H1 (cell line): Measurements from ENCODE around the gene FSTL4. TPM values are rescaled to one million over a fixed set of nuclear protein-coding genes. Genes with fewer than 3 reads are reported as not detected.

Source experiments
- RFX5 ChIP-seq: IDR thresholded peaks from 2 replicates; pipeline ENCODE4 v1.6.1; 2011; ENCODE audit warnings: low read depth, low read length, improper control_type of control experiment, borderline replicate concordance
- polyA plus RNA-seq, 7 experiments: library from polyadenylated mRNA; depleted of rRNA in 3 of 7; stranded (reverse) in 5 of 7; unstranded in 2 of 7; fragments of >200 nt in 5 of 7; fragments of 200-250 nt in 2 of 7; gene quantifications; 1 replicate in 5 of 7; 2 replicates in 1 of 7; 4 replicates in 1 of 7; pipeline versions ENCODE4 v1.2.1 to v1.2.3, GENCODE V29; 2011 to 2013; ENCODE audit warnings: missing spikeins in 2 of 7, mixed read lengths in 2 of 7
- total RNA-seq: library from RNA; stranded (reverse); fragmentation: NEBNext Ultra II Directional; extraction: Animal tissue kit (Norgen Biotek cat#: 25700); gene quantifications from 2 replicates; pipeline ENCODE4 v1.2.1, GENCODE V29; 2021

FSTL4 gene
- total and polyA plus RNA-seq, 2 of the 8 experiments (the other 6 are each of a cell fraction or from before 2014, with no cell fraction given), result 3.1 to 4.1 TPM

DNA sequence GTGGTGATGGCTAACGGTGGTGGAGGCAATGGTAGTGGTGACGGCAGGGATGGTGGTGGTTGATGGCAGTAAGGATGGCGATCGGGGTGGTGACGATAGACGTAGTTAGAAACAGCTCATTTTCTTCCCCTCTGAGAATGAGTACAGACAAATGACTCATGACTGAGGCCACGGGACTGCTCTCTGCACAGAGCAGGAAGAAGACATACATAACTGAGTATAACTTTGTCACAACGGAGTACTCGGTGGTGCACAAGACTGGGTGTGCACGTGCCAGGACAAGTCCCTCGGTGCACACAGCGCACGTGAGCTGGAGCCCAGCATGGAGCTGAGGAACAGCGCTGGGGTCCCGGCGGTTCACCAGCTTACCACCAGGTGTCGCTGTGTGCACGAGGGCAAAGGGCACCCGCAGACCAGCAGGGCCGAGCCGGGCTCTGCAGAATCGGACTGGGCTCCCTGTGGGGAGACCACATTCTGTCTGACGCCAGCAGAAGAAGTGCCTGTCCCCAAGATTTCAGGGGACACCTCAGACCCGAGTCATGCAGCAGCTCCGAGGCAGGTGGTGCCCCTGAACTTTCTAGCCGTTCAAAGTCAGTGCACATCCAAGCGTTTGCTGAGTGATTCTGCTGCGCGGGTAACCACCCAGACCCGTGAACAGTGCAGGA is 188.6 kb downstream of the FSTL4 start (continued):
- TF ChIP-seq RFX5, result no peak
